CD14-positive monocyte (primary cell): ENCODE results near the gene DNPEP. TPM values are rescaled to one million over a fixed set of nuclear protein-coding genes. Genes with fewer than 3 reads are reported as not detected.
"Not testable (repeated sequence)": the region's sequence is repeated elsewhere in the genome, so short reads cannot be mapped to it uniquely, and the experiment has no call there.

Source experiments
- DNase-seq, 3 donors: peaks; one replicate each; pipeline ENCODE4 v3.0.0-alpha.2; 2011 to 2022
- H2AFZ ChIP-seq: 2 replicates; pipeline ENCODE4 v1.6.0; 2012; ENCODE audit warnings: mild to moderate bottlenecking, low read depth, low read length, inconsistent platforms; ENCODE audit not compliant: insufficient read depth, poor library complexity, severe bottlenecking
- H3K27ac ChIP-seq, 2 donors: 1 replicate in 1 of 2; 2 replicates in 1 of 2; pipeline ENCODE4 v1.5.1; 2012 to 2013; ENCODE audit warnings: low read length in 2 of 2, control low read depth in 1 of 2, inconsistent platforms in 1 of 2, low read depth in 1 of 2, mild to moderate bottlenecking in 1 of 2
- H3K27me3 ChIP-seq, 2 donors: one replicate each; pipeline versions ENCODE4 v1.6.0 to v1.6.1; 2011 to 2013; ENCODE audit warnings: low read length in 2 of 2; ENCODE audit not compliant: control insufficient read depth in 2 of 2, insufficient read depth in 2 of 2
- H3K36me3 ChIP-seq, 2 donors: replicated peaks in 1 of 2; 1 replicate in 1 of 2; 2 replicates in 1 of 2; pipeline versions ENCODE4 v1.5.1 to v1.6.1; 2012 to 2013; ENCODE audit warnings: low read length in 2 of 2, control low read depth in 1 of 2, inconsistent platforms in 1 of 2, mild to moderate bottlenecking in 1 of 2; ENCODE audit not compliant: insufficient read depth in 2 of 2, control insufficient read depth in 1 of 2
- H3K4me1 ChIP-seq, 2 donors: 1 replicate in 1 of 2; 2 replicates in 1 of 2; pipeline versions ENCODE4 v1.5.1 to v1.6.1; 2012 to 2013; ENCODE audit warnings: low read length in 2 of 2, control low read depth in 1 of 2, inconsistent platforms in 1 of 2, mild to moderate bottlenecking in 1 of 2, moderate library complexity in 1 of 2; ENCODE audit not compliant: insufficient read depth in 2 of 2, control insufficient read depth in 1 of 2
- H3K4me2 ChIP-seq: replicated peaks from 2 replicates; pipeline ENCODE3; 2012; ENCODE audit warnings: low read length, moderate library complexity, mild to moderate bottlenecking; ENCODE audit not compliant: poor library complexity, severe bottlenecking; ENCODE audit errors: extremely low read depth
- H3K4me3 ChIP-seq, 3 experiments: fragments of 200-600 bp in 1 of 3; sonication (generic) in 1 of 3; replicated peaks in 1 of 3; 1 replicate in 2 of 3; 2 replicates in 1 of 3; pipeline ENCODE4 v1.5.1; 2011 to 2013; ENCODE audit warnings: low read length in 3 of 3, mild to moderate bottlenecking in 3 of 3, control low read depth in 2 of 3, low read depth in 2 of 3, inconsistent platforms in 1 of 3, moderate library complexity in 1 of 3
- H3K79me2 ChIP-seq: 2 replicates; pipeline ENCODE4 v1.6.0; 2012; ENCODE audit warnings: mild to moderate bottlenecking, control low read depth, inconsistent platforms, low read length, moderate library complexity; ENCODE audit not compliant: insufficient read depth
- H3K9ac ChIP-seq: 2 replicates; pipeline ENCODE4 v1.6.0; 2017; ENCODE audit warnings: low read length, mild to moderate bottlenecking; ENCODE audit not compliant: insufficient read depth, poor library complexity, severe bottlenecking
- H3K9me3 ChIP-seq, 2 donors: replicated peaks in 1 of 2; 1 replicate in 1 of 2; 2 replicates in 1 of 2; pipeline versions ENCODE4 v1.5.1 to v1.6.1; 2012 to 2013; ENCODE audit warnings: low read length in 2 of 2, control low read depth in 1 of 2; ENCODE audit not compliant: control insufficient read depth in 1 of 2, insufficient read depth in 1 of 2
- H4K20me1 ChIP-seq: 2 replicates; pipeline ENCODE4 v1.6.0; 2012; ENCODE audit warnings: mild to moderate bottlenecking, low read length, control low read depth, moderate library complexity; ENCODE audit not compliant: insufficient read depth
- H3K27ac Mint-ChIP-seq, 7 donors: one replicate each; pipeline ENCODE4 v1.8.0; 2020; ENCODE audit warnings: mild to moderate bottlenecking in 7 of 7, mixed read lengths in 7 of 7, moderate library complexity in 6 of 7, inconsistent platforms in 2 of 7
- H3K27me3 Mint-ChIP-seq, 3 donors: one replicate each; pipeline ENCODE4 v1.8.0; 2021 to 2022; ENCODE audit warnings: low read depth in 3 of 3, mild to moderate bottlenecking in 3 of 3, mixed read lengths in 3 of 3, moderate library complexity in 3 of 3, inconsistent platforms in 1 of 3
- H3K36me3 Mint-ChIP-seq, 2 donors: one replicate each; pipeline ENCODE4 v1.8.0; 2020; ENCODE audit warnings: mixed read lengths in 2 of 2, inconsistent platforms in 1 of 2, mild to moderate bottlenecking in 1 of 2
- H3K4me1 Mint-ChIP-seq: one replicate; pipeline ENCODE4 v1.8.0; 2020; ENCODE audit warnings: mild to moderate bottlenecking, mixed read lengths
- H3K4me3 Mint-ChIP-seq, 2 donors: one replicate each; pipeline ENCODE4 v1.8.0; 2020; ENCODE audit warnings: mild to moderate bottlenecking in 2 of 2, mixed read lengths in 2 of 2, moderate library complexity in 1 of 2
- H3K9me3 Mint-ChIP-seq, 7 donors: one replicate each; pipeline ENCODE4 v1.8.0; 2020 to 2022; ENCODE audit warnings: mixed read lengths in 7 of 7, mild to moderate bottlenecking in 6 of 7, moderate library complexity in 6 of 7, inconsistent platforms in 2 of 7
- CTCF ChIP-seq: fragments of 200-600 bp; IDR thresholded peaks from one replicate; pipeline ENCODE4 v1.8.0; 2022; ENCODE audit warnings: antibody characterized with exemption, mild to moderate bottlenecking
- WGBS: methylation state at CpG from one replicate; pipeline ENCODE4 v1.1.5; 2013; ENCODE audit warnings: missing lambda C conversion rate; ENCODE audit not compliant: insufficient coverage; 5-methylcytosine and 5-hydroxymethylcytosine counted together
- intact Hi-C, 2 donors: fragments of 100-400 bp; cut with micrococcal nuclease; formaldehyde crosslinking; loops; one replicate each; pipeline versions ENCODE4 v1.15.0 to v1.15.1; 2023
- polyA plus RNA-seq, 3 donors: library from polyadenylated mRNA; depleted of rRNA in 1 of 3; unstranded in 2 of 3; stranded (reverse) in 1 of 3; fragments of 300-500 nt in 2 of 3; fragments of >200 nt in 1 of 3; fragmentation: Illumina TruSeq in 2 of 3; gene quantifications; 1 replicate in 2 of 3; 2 replicates in 1 of 3; pipeline ENCODE4 v1.2.3, GENCODE V29; 2012 to 2021

The DNPEP gene
- polyA plus RNA-seq, 3 donors: 51.6 to 83.1 (median 60.6) TPM

- Histone ChIP-seq H3K36me3 (no peaks in the 10 kb centered on the region), H3K27ac (no peak overlapping the region), H3K27me3 (peaks cover 0 to 6% of the 10 kb centered on the region in 2 donors), H2AFZ (no peak overlapping the region), H4K20me1 (no peaks in the 10 kb centered on the region), H3K9me3 (no peaks in the 10 kb centered on the region), H3K4me3 (no peak overlapping the region), H3K9ac (no peak overlapping the region), H3K4me1 (peaks cover 12 to 13% of the 10 kb centered on the region in 2 donors), H3K79me2 (no peaks in the 10 kb centered on the region), H3K4me2 (no peak overlapping the region)
- TF ChIP-seq CTCF: no peak
- H3K9me3 Mint-ChIP-seq: peaks cover 0 to 8% (median 2%) of the 10 kb centered on the region in 7 donors
- H3K4me3 Mint-ChIP-seq: no peak overlapping the region
- intact Hi-C loops: no loop called here
- 96% methylated on average over 3 of the region's 3 CpGs for WGBS
- no peak overlapping the region for H3K27ac Mint-ChIP-seq
- H3K36me3 Mint-ChIP-seq: no peaks in the 10 kb centered on the region
- peaks cover 10% of the 10 kb centered on the region for H3K4me1 Mint-ChIP-seq
- H3K27me3 Mint-ChIP-seq: peaks cover 10 to 11% (median 11%) of the 10 kb centered on the region in 3 donors
- DNase-seq: no peak
These were observed 7.9 kb upstream of the DNPEP start for GRCh38 chr2:219395609-219396008.

- intact Hi-C loops, H3K27ac Mint-ChIP-seq, H3K27me3 ChIP-seq, H3K36me3 Mint-ChIP-seq, H2AFZ ChIP-seq, H3K4me3 ChIP-seq, DNase-seq, H3K36me3 ChIP-seq, H3K4me3 Mint-ChIP-seq, H3K9me3 Mint-ChIP-seq, H3K79me2 ChIP-seq, H3K4me2 ChIP-seq, H3K27ac ChIP-seq, H3K9ac ChIP-seq, H3K9me3 ChIP-seq, H4K20me1 ChIP-seq, H3K4me1 Mint-ChIP-seq: not testable (repeated sequence)
- H3K27me3 Mint-ChIP-seq: peaks cover 11 to 12% (median 11%) of the 10 kb centered on the region in 3 donors
- peaks cover 12 to 13% of the 10 kb centered on the region in 2 donors for H3K4me1 ChIP-seq
- WGBS: 100% methylated on average over 4 of the region's 9 CpGs
These were observed 7.3 kb upstream of the DNPEP start for GRCh38 chr2:219395056-219395455.
